Activated gamma-delta T cell (primary cell): ENCODE results near the gene RNASE9.
"Not testable (repeated sequence)": the region's sequence is repeated elsewhere in the genome, so short reads cannot be mapped to it uniquely, and the experiment has no call there.

Source experiments
- DNase-seq: peaks from one replicate; lab custom pipeline; 2025; lab: John Stamatoyannopoulos, UW
- total RNA-seq, 2 donors: gene quantifications; one replicate each; lab custom pipeline; 2026; lab: John Stamatoyannopoulos, UW

Gene RNASE9
- total RNA-seq: 0 reads per million in 2 donors

DNA sequence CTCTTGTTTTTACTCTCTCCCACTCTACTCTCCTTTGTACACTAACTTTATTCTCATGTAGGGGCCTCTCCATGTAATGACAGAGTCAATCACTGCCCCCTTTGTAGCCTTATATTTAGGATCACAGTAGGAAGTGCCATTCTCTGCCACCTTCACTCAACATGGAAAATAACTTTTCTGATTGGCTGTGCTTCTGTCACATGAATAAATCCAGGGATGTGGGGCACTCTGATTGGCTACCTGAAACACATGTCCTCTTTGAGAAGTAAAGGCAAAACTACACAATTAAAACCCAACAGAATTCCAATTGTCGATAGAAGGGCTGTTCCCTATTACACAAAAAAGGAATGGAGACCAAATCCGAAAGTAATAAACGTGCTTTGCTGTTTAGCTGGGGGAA is at the start of gene RNASE9:
Gene RNASE9 (minus strand): TSS at position 87 of the 400 bp plus-strand sequence.
- DNase-seq: no peak

DNA sequence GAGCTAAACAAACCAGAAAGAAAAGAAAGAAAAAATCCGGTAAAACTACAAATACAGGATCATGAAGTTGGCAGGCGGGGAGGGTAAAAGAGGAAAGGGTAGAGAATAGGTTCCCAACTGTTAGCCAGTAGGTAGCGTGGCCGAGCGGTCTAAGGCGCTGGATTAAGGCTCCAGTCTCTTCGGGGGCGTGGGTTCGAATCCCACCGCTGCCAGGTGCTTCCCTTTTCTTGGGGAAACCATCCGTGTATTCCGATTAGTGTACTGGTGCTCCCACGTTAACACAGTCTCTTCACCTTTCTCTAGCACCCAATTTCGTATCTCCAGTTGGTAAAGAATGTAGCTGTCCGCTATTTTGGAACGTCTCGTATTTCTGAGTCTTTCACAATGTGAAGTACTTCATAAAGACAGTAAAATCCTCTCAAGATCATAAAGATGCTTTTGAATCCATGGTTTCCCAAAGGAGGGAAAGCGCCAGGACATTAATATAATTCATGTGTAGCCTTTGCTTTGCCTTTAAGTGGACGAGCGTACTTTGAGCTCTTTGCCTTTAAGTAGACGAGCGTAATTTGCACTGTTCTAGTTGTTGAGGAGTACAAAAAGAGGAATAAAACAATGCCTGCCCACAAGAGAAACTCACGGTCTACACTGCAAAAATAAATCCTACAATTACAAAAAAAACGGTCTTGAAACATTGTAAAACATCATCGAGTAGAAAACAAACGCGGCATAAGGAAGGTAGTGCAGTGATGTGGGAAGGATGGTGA is 49.3 kb upstream of the RNASE9 start:
- peak; percentile 26 for DNase-seq

DNA sequence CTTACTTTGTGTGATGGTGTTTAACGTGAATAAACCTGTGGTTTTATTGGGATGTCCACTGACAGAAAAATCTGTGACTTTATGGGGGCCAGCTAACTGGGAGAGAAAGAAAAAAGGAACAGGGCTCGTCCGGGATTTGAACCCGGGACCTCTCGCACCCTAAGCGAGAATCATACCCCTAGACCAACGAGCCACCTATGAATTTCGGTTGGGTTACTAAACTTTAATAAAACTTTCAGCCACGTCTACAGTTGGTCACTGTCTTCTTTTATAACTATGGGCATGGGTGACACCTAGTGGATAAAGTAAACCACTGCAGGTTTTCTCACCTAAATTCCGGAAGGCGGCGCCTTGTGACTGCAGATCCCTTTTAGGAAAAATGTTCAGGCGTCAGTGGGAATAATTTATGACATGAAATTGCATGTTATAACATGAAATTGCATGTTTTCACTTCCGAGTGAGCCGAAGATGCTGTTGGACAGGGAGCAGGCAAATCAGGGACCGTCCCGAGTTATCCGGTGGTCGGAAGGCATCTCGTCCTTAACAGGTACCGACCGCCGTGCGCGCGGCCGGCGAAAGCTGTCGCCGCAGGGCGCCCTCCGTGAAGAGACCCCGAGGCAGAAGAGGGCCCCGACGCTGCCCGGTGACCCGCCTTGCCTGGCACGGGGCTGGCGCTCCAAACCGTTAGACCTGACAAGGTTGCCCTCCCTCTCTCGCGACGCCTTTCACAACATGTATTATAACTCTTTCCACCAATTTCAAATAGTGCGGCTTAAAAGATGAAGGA is 48.6 kb upstream of the RNASE9 start:
- DNase-seq: no peak

DNA sequence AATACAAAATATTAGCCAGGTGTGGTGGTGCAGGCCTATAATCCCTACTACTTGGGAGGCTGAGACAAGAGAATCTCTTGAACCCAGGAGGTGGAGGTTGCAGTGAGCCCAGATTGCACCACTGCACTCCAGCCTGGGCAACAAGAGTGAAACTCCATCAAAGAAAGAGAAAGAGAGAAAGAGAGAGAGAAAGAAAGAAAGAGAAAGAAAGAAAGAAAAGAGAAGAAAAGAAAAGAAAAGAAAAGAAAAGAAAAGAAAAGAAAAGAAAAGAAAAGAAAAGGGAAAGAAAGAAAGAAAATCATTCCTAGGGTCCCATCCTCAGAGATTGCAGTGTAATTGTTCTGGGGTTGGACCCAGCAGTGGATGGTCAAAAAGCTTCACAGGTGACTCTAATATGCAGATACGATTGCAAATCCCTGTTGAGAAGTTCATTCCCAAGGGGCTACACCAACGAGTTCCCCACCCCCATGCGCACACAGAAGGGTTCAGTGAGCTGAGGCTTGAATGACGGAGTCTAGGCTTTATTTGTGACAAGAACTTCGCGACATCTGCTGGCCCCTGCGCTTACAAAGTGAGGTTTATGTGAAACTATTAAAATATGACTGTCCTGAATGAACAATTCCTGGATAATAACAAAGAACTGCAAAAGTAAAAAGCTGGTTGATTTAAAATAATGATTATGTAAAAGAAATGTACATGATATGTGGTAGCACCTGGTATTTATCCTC is 47.7 kb upstream of the RNASE9 start:
- DNase-seq: no peak

- no peak for DNase-seq
Measured at GRCh38 chr14:20607617-20608016, 46.8 kb upstream of the RNASE9 start.

DNA sequence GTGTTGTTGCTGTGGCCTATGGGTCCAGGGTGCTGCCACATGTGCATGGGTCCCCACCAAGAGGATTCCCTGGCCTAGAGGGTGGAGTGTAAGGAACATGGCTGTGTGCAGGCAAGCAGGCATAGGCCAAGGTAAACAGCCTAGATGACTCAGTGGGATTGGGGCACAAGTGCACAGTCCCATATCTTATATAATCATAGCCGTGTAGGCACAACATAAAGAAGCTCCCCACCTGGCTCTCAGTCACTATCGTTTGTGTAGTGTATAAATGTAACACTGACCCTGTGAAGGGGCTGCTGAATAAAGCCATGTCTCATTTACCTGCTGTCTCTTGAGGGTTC is 46.0 kb upstream of the RNASE9 start:
- DNase-seq: no peak

DNA sequence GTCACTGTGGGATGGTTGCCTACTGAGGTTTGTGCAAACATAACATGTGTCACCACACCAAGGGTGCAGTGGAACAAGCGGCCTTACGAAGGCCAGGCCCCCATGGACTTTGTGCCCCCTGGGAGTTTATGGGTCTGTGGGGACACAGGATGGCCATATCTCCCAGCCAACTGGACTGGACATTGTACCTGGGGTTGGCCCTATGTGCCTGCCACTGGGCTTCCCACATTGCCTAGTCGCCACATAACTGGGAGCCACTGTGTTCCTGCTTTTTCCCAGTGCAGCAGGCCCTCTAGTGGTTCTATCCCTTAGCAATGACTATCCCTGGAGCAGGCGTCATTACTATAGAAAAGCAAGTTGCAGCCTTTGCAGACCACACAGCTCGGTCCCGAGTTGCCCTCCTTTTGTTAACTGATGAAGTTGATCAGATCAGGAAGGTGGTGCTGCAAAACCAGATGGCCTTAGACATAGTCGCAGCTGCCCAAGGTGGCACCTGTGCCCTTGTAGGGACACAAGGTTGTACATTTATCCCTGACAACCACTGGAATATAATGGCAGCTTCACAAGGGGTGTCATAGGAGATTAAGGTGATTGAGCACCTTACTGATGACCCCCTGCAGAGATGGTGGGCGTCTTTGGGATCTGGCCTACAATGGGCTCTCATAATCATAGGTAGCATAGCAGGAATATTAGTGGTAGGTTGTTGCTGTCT is 45.5 kb upstream of the RNASE9 start:
- no peak for DNase-seq

- DNase-seq: no peak
Measured at GRCh38 chr14:20603813-20604690, 43.2 kb upstream of the RNASE9 start.

DNA sequence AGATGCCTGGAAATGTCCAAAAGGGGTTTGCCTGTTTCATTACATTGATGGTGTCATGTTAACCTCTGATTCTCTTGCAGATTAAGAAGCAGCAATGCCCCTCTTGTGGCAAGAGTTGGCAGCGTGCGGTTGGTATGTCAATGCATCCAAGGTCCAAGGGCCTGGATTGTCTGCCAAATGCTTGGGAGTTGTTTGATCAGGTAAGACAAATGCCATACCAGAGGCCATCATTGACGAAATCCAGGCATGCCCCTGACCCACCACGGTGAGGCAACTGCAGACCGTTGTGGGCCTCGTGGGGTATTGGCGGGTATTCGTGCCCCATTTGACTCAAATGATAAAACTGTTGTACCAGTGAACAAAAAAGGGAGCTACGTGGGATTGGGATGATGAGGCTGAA is 41.7 kb upstream of the RNASE9 start:
- DNase-seq: no peak

- DNase-seq: no peak
Measured at GRCh38 chr14:20601522-20601921, 40.7 kb upstream of the RNASE9 start.

- no peak for DNase-seq
Measured at GRCh38 chr14:20597108-20597507, 36.3 kb upstream of the RNASE9 start.

GRCh38 chr14:20595726-20596125 is 34.9 kb upstream of the RNASE9 start:
- DNase-seq: not testable (repeated sequence)

DNA sequence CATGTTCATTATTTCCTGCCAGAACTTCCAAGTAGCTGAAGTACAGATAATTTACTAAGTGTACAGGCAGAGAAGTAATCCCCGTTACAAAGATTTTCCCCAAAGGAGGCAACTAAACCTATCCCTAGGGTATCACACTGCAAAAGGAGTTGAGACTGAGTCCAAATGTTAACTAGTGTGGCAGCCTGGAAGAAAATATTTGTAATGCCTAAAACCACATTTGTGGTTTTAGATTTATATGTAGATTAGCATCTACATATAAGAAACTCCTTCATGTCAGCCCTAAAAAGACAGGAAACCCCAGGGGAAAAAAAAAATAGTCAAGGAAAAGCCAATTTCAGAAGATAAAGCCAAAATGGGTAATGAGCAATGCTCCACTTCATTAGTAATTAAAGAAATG is 31.7 kb upstream of the RNASE9 start:
- no peak for DNase-seq

GRCh38 chr14:20591235-20591634 is 30.4 kb upstream of the RNASE9 start, which contains the start of gene RNASE12:
RNASE12 (minus strand) TSS chr14:20591376; CDS start chr14:20590723, 653 bp downstream.
- no peak for DNase-seq

DNA sequence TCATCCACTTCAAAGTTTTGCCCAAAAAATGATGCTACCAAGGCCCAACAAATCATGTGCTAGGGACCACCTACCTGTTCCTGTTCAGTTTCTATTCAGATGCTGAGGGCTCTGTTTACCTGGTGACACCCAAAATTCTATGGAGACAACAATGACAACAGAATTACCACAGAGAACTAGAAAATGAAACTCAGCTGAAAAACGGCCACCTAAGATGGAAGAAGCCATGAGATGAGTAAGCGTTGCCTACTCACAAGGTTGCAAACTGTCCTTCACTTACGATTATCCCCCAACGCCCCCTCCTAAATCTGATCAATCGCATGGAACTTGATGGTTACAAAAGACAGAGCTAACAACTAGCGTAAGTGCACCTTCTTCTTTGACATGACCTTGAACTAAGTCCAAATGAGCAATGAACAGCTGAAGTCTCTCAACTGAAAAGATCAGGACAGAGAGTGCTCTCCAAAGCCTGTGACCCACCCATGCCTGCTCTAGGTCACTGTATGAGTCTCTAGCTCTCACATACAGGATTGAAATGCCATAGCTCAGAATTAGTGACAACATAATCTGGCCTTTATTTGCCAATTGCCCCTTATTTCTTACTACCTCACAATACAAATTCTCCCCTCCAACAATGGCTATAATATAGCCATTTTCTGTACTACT is 26.8 kb upstream of the RNASE9 start, which contains the start of gene RNASE11:
Gene RNASE11 (minus strand): TSS at position 513 of the 666 bp plus-strand sequence.
- no peak for DNase-seq

GRCh38 chr14:20583908-20584307 is 23.1 kb upstream of the RNASE9 start:
- DNase-seq: no peak

DNA sequence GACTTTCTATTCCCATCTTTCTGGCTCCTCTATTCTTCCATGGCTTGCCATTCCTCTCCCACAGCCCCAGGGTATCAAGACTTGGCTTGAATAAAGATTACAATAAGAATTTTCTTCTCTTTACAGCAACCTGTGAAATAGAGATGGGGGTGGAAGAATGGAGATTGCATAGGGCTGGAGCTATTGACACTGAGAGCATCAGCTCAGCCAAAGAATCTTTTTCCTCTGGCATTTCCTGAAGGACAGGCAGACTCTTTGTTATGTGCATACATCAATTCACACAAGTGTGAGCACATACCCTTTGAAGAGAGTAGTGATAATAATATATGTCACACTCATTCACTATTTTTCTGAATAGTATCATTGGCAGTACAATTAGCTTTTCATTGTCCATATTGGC is 22.3 kb upstream of the RNASE9 start:
- no peak for DNase-seq

- no peak for DNase-seq
Measured at GRCh38 chr14:20580242-20580641, 19.4 kb upstream of the RNASE9 start.

DNA sequence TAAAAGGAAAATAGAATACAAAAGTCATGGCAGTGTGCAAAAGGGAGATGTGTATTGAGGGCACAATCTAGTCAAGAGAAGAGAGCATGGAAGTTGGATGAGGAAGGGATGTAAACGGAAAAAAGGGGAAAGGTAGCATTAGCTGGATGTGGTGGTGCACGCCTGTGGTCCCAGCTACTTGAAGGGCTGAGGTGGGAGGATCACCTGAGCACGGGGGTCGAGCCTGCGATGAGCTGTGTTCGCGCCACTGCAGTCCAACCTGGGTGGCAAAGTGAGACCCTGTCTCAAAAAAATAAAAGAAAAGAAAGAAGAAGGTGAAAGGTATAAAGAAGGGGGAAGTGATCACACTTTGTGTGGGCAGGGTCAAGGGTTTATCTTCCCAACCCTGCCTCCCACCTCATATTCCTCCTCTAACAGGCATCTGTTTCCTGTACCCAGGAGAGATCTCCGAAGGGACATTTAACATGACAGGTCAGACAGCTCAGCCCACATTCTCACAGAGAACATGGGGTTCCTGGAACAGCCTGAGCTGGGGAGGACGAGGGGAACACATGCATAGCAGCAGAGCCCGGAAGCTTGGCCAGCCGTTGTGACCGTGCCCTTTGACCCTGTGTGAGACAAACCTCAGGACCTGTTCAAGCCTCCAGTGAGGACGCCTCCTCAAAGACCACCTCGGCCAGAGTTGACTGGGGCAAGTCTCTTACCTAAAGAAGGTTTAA is 18.1 kb upstream of the RNASE9 start:
- no peak for DNase-seq

DNA sequence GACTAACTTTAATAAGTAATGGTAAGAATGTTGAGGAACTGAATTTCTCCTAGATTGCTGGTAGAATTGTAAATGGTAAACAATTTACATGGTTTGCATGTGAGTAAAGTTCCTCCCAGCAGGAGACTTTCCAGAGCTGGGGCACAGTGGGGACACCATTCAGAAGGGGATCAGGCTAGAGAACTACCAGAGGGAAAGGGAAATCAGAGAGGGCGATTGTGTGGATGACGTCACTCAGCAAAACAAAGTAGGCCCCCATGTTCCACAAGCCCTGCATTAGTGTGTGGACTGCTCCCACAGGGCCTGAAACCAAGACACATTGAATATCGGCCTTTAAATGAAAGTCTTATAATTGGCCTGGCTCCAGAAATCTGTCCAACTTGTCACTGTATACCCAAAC is 17.5 kb upstream of the RNASE9 start:
- no peak for DNase-seq
